GM12892 (cell line): ENCODE measurements around the gene NCBP1.

ENCODE experiments used
- POLR2A ChIP-seq: IDR thresholded peaks from 2 replicates; pipeline ENCODE4 v1.6.1; 2011; ENCODE audit warnings: low read depth, low read length, control low read depth
- POLR2AphosphoS5 ChIP-seq: IDR thresholded peaks from 2 replicates; pipeline ENCODE4 v1.6.1; 2011; ENCODE audit warnings: low read depth, low read length, control low read depth

DNA sequence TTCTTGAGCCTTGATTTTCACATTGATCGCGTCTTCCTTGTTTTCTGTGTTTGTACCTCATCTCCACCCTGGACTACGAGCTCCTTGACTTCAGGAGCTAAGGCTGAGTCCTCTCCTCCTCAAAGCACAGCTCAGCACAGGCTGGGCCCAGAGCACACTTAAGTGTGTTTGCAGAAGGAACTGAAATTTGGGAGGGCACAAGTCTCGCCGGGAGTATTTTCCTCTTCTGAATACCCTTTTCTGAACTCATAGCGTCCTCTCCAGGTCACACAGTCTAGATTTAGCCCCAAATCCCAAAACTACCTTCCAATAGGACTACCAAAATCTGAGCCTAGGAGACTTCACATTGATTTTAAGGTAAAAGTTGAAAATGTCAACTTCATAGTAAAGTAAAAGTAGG lies 42.1 kb upstream of the NCBP1 start:
- no peak for TF ChIP-seq POLR2A
- TF ChIP-seq POLR2AphosphoS5: no peak
